ENCODE data around the gene SMIM13. TPM values are rescaled to one million over a fixed set of nuclear protein-coding genes. Genes with fewer than 3 reads are reported as not detected.

The SMIM13 gene
- polyA plus RNA-seq, 2 of the 4 experiments (the other 2 are of a cell fraction): 12.7 to 12.8 TPM

DNA sequence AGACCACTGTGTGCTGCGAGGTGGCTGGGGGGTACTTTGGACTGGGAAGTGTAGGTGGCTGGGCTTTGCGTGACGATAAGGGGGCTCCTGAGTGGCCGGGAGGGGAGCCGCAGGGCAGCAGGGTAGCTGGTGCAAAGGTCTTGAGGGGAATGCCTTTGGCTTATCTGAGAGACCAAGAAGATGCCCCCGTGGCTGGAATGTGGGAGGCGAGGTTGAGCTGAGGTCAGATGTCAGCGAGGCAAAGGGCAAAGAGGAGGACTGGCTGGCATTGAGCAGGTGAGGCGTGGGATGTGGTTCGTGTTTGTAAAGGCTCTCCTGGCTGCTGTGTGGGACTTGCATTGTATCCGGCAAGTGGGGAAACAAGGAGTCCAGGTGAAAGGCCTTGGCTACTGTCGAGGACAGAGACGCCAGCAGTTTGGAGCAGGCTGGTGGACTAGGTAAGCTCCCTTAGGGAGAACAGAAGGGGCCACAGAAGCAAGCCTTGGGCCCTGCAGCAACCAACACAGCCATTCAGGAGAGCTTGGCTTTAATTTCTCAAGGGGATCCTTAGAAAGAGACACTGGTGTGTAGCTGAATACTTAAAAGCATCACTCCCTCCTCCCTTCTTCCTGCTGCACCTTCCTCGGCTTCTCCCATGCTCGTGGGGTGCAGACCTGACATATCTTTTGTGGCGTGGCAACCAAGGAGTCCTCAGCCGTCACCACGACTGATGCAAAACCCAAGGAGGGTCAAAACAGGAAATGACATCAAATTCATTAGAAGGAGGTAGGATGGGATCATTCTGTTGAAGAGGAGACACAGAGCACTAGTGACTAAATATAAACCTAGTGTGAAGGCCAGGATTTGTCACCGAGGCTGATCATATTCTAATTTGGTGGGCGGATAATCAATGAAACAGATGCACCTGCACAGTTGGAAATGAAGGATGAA is 71.3 kb downstream of the SMIM13 start:
- CTCF ChIA-PET: no interaction called here
- TF ChIP-seq RFX5 (IDR thresholded peaks at IDR 0.05) (no peak), NPAS2 (CRISPR knock-in tag; IDR thresholded peaks at IDR 0.05; ENCODE audit: borderline replicate concordance) (no peak), ZSCAN20 (CRISPR knock-in tag; IDR thresholded peaks at IDR 0.05) (no peak), HOXB5 (CRISPR knock-in tag; IDR thresholded peaks at IDR 0.05) (no peak), NFE2L2 (conservative IDR thresholded peaks at IDR 0.05; ENCODE audit: low read length) (no peak), FOXS1 (CRISPR knock-in tag; IDR thresholded peaks at IDR 0.05) (no peak)
- TF ChIP-seq, protein P1, sequence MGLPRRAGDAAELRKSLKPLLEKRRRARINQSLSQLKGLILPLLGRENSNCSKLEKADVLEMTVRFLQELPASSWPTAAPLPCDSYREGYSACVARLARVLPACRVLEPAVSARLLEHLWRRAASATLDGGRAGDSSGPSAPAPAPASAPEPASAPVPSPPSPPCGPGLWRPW (IDR thresholded peaks at IDR 0.05): no peak
- FAIRE-seq (no peak), DNase-seq (ENCODE audit: low read depth in 1 of 2, low spot score in 1 of 2) (no peak), ATAC-seq (no peak)
- H3K9me3 ChIP-seq: 0 out of 3 replicates have a peak, but pooled peaks cover 1% of the 10 kb centered on the region
- H3K4me1 ChIP-seq: peaks cover 9% of the 10 kb centered on the region
- POLR2A ChIA-PET: no interaction called here
- 76% methylated on average over 20 of the region's 20 CpGs for WGBS (ENCODE audit: missing lambda C conversion rate)
- H3K4me2 ChIP-seq: no peak overlapping the region
- H3K4me3 ChIP-seq: no peak overlapping the region
- H3K27ac ChIP-seq: no peak overlapping the region

DNA sequence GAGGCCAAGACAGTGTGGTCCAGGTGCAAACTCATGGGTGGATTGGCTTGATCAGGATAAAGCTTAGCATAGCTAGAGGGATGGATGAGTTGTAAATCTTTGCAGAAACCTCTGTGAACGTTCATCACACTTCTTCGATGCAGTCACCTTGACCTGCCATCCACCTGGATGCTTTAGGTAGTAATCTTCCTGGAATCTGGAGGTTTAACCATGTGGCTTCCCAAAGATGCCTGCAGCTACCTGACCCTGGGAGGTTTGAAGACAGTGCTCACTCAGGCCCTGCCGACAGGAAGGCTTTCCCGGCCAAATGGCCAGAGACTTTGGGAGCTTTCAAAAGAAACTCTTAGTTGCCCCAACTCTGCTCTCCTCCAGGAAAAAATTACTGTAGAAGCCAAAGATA is 73.3 kb downstream of the SMIM13 start:
- Histone ChIP-seq H3K27ac (no peak overlapping the region; a peak in 1 of 6 replicates), H3K4me2 (no peak overlapping the region), H3K4me3 (no peak overlapping the region), H3K9me3 (no peaks in the 10 kb centered on the region), H3K4me1 (no peaks in the 10 kb centered on the region)
- ChIA-PET CTCF (interaction anchor here (0.7 to 2.2 kb wide), 4 partner anchors 9 to 329 kb away, joined by 3 to 5 read pairs (median 4); no protein-coding TSS in a partner anchor), POLR2A (no interaction called here)
- FAIRE-seq (no peak), ATAC-seq (no peak), DNase-seq (ENCODE audit: low read depth in 1 of 2, low spot score in 1 of 2) (no peak)
- WGBS (ENCODE audit: missing lambda C conversion rate): 66% methylated on average over 4 of the region's 4 CpGs
- TF ChIP-seq HOXA7 (CRISPR knock-in tag; IDR thresholded peaks at IDR 0.05) (no peak), POLR2A (IDR thresholded peaks at IDR 0.05; ENCODE audit: low read length) (no peak), ZC3H11A (IDR thresholded peaks at IDR 0.05) (no peak), FOSL2 (IDR thresholded peaks at IDR 0.05) (no peak), FOSL2 (CRISPR knock-in tag; IDR thresholded peaks at IDR 0.05) (no peak), ZFP36 (IDR thresholded peaks at IDR 0.05; ENCODE audit: borderline replicate concordance, partially characterized antibody) (no peak), NPAS2 (CRISPR knock-in tag; IDR thresholded peaks at IDR 0.05; ENCODE audit: borderline replicate concordance) (no peak), TFCP2L1 (CRISPR knock-in tag; IDR thresholded peaks at IDR 0.05) (no peak), ESRRA (IDR thresholded peaks at IDR 0.05; ENCODE audit: borderline replicate concordance, low read length) (no peak), RAD21 (conservative IDR thresholded peaks at IDR 0.05 in 1 of 2, IDR thresholded peaks at IDR 0.05 in 1 of 2) (no peak), MAFK (IDR thresholded peaks at IDR 0.05; ENCODE audit: partially characterized antibody) (no peak), EHF (CRISPR knock-in tag; IDR thresholded peaks at IDR 0.05) (no peak), NR3C1 (IDR thresholded peaks at IDR 0.05) (no peak), TP53 (CRISPR knock-in tag; IDR thresholded peaks at IDR 0.05) (no peak), CEBPB (IDR thresholded peaks at IDR 0.05) (no peak), KDM5A (IDR thresholded peaks at IDR 0.05) (no peak), MYC (IDR thresholded peaks at IDR 0.05; ENCODE audit: borderline replicate concordance, low read length) (no peak), GATA3 (IDR thresholded peaks at IDR 0.05; ENCODE audit: borderline replicate concordance) (no peak)
- TF ChIP-seq, protein P2, sequence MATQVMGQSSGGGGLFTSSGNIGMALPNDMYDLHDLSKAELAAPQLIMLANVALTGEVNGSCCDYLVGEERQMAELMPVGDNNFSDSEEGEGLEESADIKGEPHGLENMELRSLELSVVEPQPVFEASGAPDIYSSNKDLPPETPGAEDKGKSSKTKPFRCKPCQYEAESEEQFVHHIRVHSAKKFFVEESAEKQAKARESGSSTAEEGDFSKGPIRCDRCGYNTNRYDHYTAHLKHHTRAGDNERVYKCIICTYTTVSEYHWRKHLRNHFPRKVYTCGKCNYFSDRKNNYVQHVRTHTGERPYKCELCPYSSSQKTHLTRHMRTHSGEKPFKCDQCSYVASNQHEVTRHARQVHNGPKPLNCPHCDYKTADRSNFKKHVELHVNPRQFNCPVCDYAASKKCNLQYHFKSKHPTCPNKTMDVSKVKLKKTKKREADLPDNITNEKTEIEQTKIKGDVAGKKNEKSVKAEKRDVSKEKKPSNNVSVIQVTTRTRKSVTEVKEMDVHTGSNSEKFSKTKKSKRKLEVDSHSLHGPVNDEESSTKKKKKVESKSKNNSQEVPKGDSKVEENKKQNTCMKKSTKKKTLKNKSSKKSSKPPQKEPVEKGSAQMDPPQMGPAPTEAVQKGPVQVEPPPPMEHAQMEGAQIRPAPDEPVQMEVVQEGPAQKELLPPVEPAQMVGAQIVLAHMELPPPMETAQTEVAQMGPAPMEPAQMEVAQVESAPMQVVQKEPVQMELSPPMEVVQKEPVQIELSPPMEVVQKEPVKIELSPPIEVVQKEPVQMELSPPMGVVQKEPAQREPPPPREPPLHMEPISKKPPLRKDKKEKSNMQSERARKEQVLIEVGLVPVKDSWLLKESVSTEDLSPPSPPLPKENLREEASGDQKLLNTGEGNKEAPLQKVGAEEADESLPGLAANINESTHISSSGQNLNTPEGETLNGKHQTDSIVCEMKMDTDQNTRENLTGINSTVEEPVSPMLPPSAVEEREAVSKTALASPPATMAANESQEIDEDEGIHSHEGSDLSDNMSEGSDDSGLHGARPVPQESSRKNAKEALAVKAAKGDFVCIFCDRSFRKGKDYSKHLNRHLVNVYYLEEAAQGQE (IDR thresholded peaks at IDR 0.05): no peak
- TF ChIP-seq, protein P3, sequence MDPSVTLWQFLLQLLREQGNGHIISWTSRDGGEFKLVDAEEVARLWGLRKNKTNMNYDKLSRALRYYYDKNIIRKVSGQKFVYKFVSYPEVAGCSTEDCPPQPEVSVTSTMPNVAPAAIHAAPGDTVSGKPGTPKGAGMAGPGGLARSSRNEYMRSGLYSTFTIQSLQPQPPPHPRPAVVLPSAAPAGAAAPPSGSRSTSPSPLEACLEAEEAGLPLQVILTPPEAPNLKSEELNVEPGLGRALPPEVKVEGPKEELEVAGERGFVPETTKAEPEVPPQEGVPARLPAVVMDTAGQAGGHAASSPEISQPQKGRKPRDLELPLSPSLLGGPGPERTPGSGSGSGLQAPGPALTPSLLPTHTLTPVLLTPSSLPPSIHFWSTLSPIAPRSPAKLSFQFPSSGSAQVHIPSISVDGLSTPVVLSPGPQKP (IDR thresholded peaks at IDR 0.05; ENCODE audit: low read depth, low read length): no peak
- TF ChIP-seq, protein P4, sequence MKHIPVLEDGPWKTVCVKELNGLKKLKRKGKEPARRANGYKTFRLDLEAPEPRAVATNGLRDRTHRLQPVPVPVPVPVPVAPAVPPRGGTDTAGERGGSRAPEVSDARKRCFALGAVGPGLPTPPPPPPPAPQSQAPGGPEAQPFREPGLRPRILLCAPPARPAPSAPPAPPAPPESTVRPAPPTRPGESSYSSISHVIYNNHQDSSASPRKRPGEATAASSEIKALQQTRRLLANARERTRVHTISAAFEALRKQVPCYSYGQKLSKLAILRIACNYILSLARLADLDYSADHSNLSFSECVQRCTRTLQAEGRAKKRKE (CRISPR knock-in tag; IDR thresholded peaks at IDR 0.05; ENCODE audit: low read depth): no peak

All from A549 (cell line).